SK-N-SH (cell line): ENCODE data around the gene SNTG2. TPM values are rescaled to one million over a fixed set of nuclear protein-coding genes. Genes with fewer than 3 reads are reported as not detected.

ENCODE experiments used
- CTCF ChIA-PET: fragments of 300-600, 350-600 bp; formaldehyde crosslinking; extraction: SDS; loops from one replicate; lab custom pipeline; 2021; lab: Yijun Ruan, JAX
- POLR2A ChIA-PET: fragments of 350-600 bp; sonication (Branson Sonifier 250); formaldehyde crosslinking; extraction: SDS; loops from one replicate; lab custom pipeline; 2020; ENCODE audit warnings: antibody characterized with exemption, inconsistent platforms; lab: Yijun Ruan, JAX
- DNase-seq: peaks from one replicate; pipeline ENCODE4 v3.0.0; 2012
- H2AFZ ChIP-seq: fragments of 200-600 bp; sonication (generic); 2 replicates; pipeline ENCODE4 v1.8.1; 2016; ENCODE audit warnings: antibody characterized with exemption, mild to moderate bottlenecking, low read depth
- H3F3A ChIP-seq: fragments of 200-600 bp; sonication (generic); replicated peaks from 2 replicates; pipeline ENCODE3; 2016; ENCODE audit warnings: antibody characterized with exemption, mild to moderate bottlenecking; ENCODE audit not compliant: insufficient read depth
- H3K27ac ChIP-seq, 2 experiments: fragments of 200-500 bp in 1 of 2; fragments of 200-600 bp in 1 of 2; sonication (Bioruptor generic) in 1 of 2; sonication (generic), shearing (Covaris generic) in 1 of 2; 2 replicates each; pipeline versions ENCODE4 v1.5.1 to v1.6.1; 2014 to 2016; ENCODE audit warnings: low read depth in 2 of 2, inconsistent platforms in 1 of 2, low read length in 1 of 2, mild to moderate bottlenecking in 1 of 2, mixed read lengths in 1 of 2
- H3K27me3 ChIP-seq: fragments of 200-600 bp; sonication (generic), shearing (Covaris generic); 2 replicates; pipeline ENCODE4 v1.6.1; 2016; ENCODE audit warnings: mixed run types; ENCODE audit not compliant: insufficient read depth
- H3K36me3 ChIP-seq, 2 experiments: fragments of 200-500 bp in 1 of 2; fragments of 200-600 bp in 1 of 2; sonication (Bioruptor generic) in 1 of 2; sonication (generic) in 1 of 2; replicated peaks in 1 of 2; 2 replicates each; pipeline versions ENCODE3 to v1.5.1; 2014 to 2016; ENCODE audit warnings: low read length in 1 of 2, mild to moderate bottlenecking in 1 of 2; ENCODE audit not compliant: insufficient read depth in 2 of 2, control insufficient read depth in 1 of 2
- H3K4me1 ChIP-seq, 2 experiments: fragments of 200-500 bp in 1 of 2; fragments of 200-600 bp in 1 of 2; sonication (Bioruptor generic) in 1 of 2; sonication (generic), shearing (Covaris generic) in 1 of 2; 2 replicates each; pipeline versions ENCODE4 v1.5.1 to v1.6.1; 2014 to 2016; ENCODE audit warnings: low read depth in 1 of 2, low read length in 1 of 2, mixed run types in 1 of 2; ENCODE audit not compliant: insufficient read depth in 2 of 2, control insufficient read depth in 1 of 2
- H3K4me2 ChIP-seq: fragments of 200-600 bp; sonication (generic), shearing (Covaris generic); 2 replicates; pipeline ENCODE4 v1.6.1; 2017; ENCODE audit warnings: mixed run types
- H3K4me3 ChIP-seq, 2 experiments: fragments of 200-500 bp in 1 of 2; fragments of 200-600 bp in 1 of 2; sonication (Bioruptor generic) in 1 of 2; sonication (generic), shearing (Covaris generic) in 1 of 2; 2 replicates each; pipeline versions ENCODE4 v1.5.1 to v1.8.1; 2014 to 2016; ENCODE audit warnings: low read depth in 2 of 2, inconsistent platforms in 1 of 2, low read length in 1 of 2, mild to moderate bottlenecking in 1 of 2, mixed read lengths in 1 of 2, moderate library complexity in 1 of 2
- H3K79me2 ChIP-seq: fragments of 200-600 bp; sonication (generic); 2 replicates; pipeline ENCODE4 v1.8.1; 2017; ENCODE audit warnings: mild to moderate bottlenecking; ENCODE audit not compliant: insufficient read depth
- H3K9ac ChIP-seq: fragments of 200-600 bp; sonication (generic); 2 replicates; pipeline ENCODE4 v1.6.1; 2017; ENCODE audit warnings: mixed run types
- H3K9me2 ChIP-seq: fragments of 200-600 bp; sonication (generic); 2 replicates; pipeline ENCODE4 v1.6.1; 2017; ENCODE audit warnings: mixed run types
- H3K9me3 ChIP-seq: fragments of 200-600 bp; sonication (generic); 2 replicates; pipeline ENCODE4 v1.6.1; 2017; ENCODE audit warnings: mixed run types, mild to moderate bottlenecking, moderate library complexity
- H4K20me1 ChIP-seq: fragments of 200-600 bp; sonication (generic); 2 replicates; pipeline ENCODE4 v1.6.1; 2017; ENCODE audit warnings: mild to moderate bottlenecking, mixed run types; ENCODE audit not compliant: insufficient read depth
- FOXJ3 ChIP-seq: sonication (generic); formaldehyde crosslinking; IDR thresholded peaks from 2 replicates; pipeline ENCODE4 v1.5.1; 2020; ENCODE audit warnings: mild to moderate bottlenecking, missing genetic modification reagents
- FOXM1 ChIP-seq: IDR thresholded peaks from 2 replicates; pipeline ENCODE4 v1.4.0; 2012; ENCODE audit warnings: low read depth, mild to moderate bottlenecking
- GABPA ChIP-seq: IDR thresholded peaks from 2 replicates; pipeline ENCODE4 v1.4.0; 2012; ENCODE audit warnings: low read depth, mild to moderate bottlenecking
- MXI1 ChIP-seq: IDR thresholded peaks from 2 replicates; pipeline ENCODE4 v1.6.1; 2012; ENCODE audit warnings: mild to moderate bottlenecking, low read depth, low read length, improper control_type of control experiment
- RCOR1 ChIP-seq: fragments of 150-350 bp; IDR thresholded peaks from 2 replicates; pipeline ENCODE4 v1.6.1; 2017; ENCODE audit warnings: antibody characterized with exemption, low read length
- TAF1 ChIP-seq: IDR thresholded peaks from 2 replicates; pipeline ENCODE4 v1.6.1; 2012; ENCODE audit warnings: low read depth, mild to moderate bottlenecking, low read length, moderate library complexity, borderline replicate concordance
- TCF12 ChIP-seq: IDR thresholded peaks from 2 replicates; pipeline ENCODE4 v1.4.0; 2012
- TEAD4 ChIP-seq: IDR thresholded peaks from 2 replicates; pipeline ENCODE4 v1.4.0; 2012; ENCODE audit warnings: mild to moderate bottlenecking, borderline replicate concordance; ENCODE audit not compliant: insufficient read depth
- YY1 ChIP-seq: IDR thresholded peaks from 2 replicates; pipeline ENCODE4 v1.4.0; 2012; ENCODE audit warnings: low read depth, mild to moderate bottlenecking
- WGBS: methylation state at CpG from one replicate; pipeline ENCODE4 v1.1.6; 2017; ENCODE audit warnings: low lambda C conversion rate; 5-methylcytosine and 5-hydroxymethylcytosine counted together
- polyA plus RNA-seq, 3 experiments: library from polyadenylated mRNA; depleted of rRNA; stranded (reverse); fragments of >200 nt; gene quantifications; 2 replicates each; pipeline ENCODE4 v1.2.3, GENCODE V29; 2012
- TF ChIP-seq, protein P1 (sequence below): IDR thresholded peaks from 2 replicates; pipeline ENCODE4 v1.4.0; 2012; ENCODE audit warnings: low read depth, borderline replicate concordance
- TF ChIP-seq, protein P2 (sequence below): IDR thresholded peaks from 2 replicates; pipeline ENCODE4 v1.6.1; 2012; ENCODE audit warnings: mild to moderate bottlenecking, low read depth, low read length, moderate library complexity
- TF ChIP-seq, protein P3 (sequence below): fragments of 200-600 bp; sonication (generic); IDR thresholded peaks from 2 replicates; pipeline ENCODE4 v1.6.1; 2017; ENCODE audit warnings: antibody characterized with exemption, mild to moderate bottlenecking, moderate library complexity
- TF ChIP-seq, protein P4 (sequence below): fragments of 150-350 bp; IDR thresholded peaks from 2 replicates; pipeline ENCODE4 v1.6.1; 2017; ENCODE audit warnings: antibody characterized with exemption, low read length, low read depth, borderline replicate concordance

The SNTG2 gene
- polyA plus RNA-seq, 1 of the 3 experiments (the other 2 are of a cell fraction): not detected

DNA sequence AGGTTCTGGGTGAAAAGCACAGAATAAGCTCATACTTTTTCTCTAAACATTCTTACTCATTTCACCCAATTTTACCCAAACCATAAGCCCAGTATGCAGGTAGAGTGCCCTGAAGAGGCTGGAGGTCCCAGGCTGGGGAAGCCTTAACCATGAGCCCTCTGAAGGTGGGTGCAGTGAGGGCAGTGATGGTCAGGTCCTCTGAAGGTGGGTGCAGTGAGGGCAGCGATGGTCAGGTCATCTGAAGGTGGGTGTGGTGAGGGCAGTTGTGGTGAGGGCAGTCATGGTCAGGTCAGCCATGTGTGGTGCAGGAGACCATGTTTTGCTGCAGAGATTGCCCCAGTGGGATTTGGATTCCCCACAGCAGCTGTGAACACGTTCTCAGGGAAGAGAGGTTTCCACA lies 148.8 kb downstream of the SNTG2 start:
- no peak overlapping the region for H3K9ac ChIP-seq
- H2AFZ ChIP-seq: no peak overlapping the region
- no peak overlapping the region for H3K4me3 ChIP-seq
- WGBS: 19% methylated on average over 2 of the region's 2 CpGs
- H3K9me3 ChIP-seq: 0 out of 2 replicates have a peak, but pooled peaks cover 4% of the 10 kb centered on the region
- H3K4me1 ChIP-seq: peaks cover 0 to 3% of the 10 kb centered on the region in 2 experiments; a peak in 1 of 4 replicates
- no peak overlapping the region for H3K4me2 ChIP-seq
- no peaks in the 10 kb centered on the region for H4K20me1 ChIP-seq
- no peaks in the 10 kb centered on the region for H3K27me3 ChIP-seq
- H3K79me2 ChIP-seq: no peaks in the 10 kb centered on the region
- no peak for TF ChIP-seq MXI1
- TF ChIP-seq TAF1: no peak
- no peak for TF ChIP-seq GABPA
- TF ChIP-seq FOXJ3 (CRISPR knock-in tag): no peak
- TF ChIP-seq TCF12: no peak
- TF ChIP-seq YY1: no peak
- TF ChIP-seq FOXM1: no peak
- TF ChIP-seq, protein P1, sequence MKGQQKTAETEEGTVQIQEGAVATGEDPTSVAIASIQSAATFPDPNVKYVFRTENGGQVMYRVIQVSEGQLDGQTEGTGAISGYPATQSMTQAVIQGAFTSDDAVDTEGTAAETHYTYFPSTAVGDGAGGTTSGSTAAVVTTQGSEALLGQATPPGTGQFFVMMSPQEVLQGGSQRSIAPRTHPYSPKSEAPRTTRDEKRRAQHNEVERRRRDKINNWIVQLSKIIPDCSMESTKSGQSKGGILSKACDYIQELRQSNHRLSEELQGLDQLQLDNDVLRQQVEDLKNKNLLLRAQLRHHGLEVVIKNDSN: no peak
- DNase-seq: no peak
- CTCF ChIA-PET: interaction anchor here (2.5 kb wide), 1 partner anchor 41 kb away, joined by 12 read pairs; no protein-coding TSS in a partner anchor
- POLR2A ChIA-PET: no interaction called here
- no peaks in the 10 kb centered on the region for H3K36me3 ChIP-seq
- no peaks in the 10 kb centered on the region for H3K9me2 ChIP-seq
- no peak overlapping the region for H3K27ac ChIP-seq
- no peaks in the 10 kb centered on the region for H3F3A ChIP-seq

DNA sequence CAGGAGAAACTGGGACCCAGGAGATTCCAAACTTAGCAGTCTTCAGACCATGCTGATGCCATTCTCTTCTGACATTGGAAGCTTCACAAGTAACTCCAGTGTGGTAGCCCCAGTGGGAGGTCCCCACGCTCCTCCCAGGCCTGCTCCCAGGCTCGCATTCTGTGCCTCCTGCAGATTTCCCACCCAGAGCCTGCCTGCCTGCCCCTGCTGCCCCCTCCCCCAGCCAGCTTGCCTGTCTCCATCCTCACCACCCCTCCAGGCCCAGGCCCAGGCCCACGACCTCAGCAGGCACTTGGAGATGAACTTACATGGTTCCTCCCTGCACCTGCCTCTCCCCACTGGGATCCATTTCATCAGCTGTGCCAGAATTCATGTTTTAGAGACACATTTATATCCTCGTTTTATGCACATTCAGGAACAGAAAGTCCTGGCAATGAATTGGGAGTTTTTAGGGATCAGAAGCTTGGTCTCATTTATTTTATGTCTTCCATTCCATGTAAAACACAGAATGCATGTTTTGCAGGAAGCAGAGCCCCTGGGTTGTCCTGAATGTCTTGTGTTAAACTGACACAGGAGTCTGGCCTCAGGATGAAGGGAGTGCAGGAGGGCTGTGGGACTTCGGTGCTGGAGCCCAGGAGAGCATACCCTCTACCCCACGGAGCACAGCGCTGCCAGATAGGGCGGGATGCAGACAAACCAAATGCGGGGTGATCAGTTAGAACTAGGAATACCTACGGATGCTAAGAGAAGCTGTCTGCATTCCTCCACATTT lies 150.5 kb downstream of the SNTG2 start:
- WGBS: 39% methylated on average over 9 of the region's 10 CpGs
- H3F3A ChIP-seq: no peaks in the 10 kb centered on the region
- H3K9ac ChIP-seq: no peak overlapping the region
- H3K9me3 ChIP-seq: no peaks in the 10 kb centered on the region
- no peak overlapping the region for H3K4me2 ChIP-seq
- DNase-seq: no peak
- POLR2A ChIA-PET: no interaction called here
- no peaks in the 10 kb centered on the region for H4K20me1 ChIP-seq
- H3K9me2 ChIP-seq: no peaks in the 10 kb centered on the region
- no peaks in the 10 kb centered on the region for H3K27me3 ChIP-seq
- no peak overlapping the region for H3K4me3 ChIP-seq
- CTCF ChIA-PET: interaction anchor here (0.8 to 2.4 kb wide), 4 partner anchors 10 to 39 kb away, joined by 3 to 12 read pairs (median 3); no protein-coding TSS in a partner anchor
- TF ChIP-seq, protein P2, sequence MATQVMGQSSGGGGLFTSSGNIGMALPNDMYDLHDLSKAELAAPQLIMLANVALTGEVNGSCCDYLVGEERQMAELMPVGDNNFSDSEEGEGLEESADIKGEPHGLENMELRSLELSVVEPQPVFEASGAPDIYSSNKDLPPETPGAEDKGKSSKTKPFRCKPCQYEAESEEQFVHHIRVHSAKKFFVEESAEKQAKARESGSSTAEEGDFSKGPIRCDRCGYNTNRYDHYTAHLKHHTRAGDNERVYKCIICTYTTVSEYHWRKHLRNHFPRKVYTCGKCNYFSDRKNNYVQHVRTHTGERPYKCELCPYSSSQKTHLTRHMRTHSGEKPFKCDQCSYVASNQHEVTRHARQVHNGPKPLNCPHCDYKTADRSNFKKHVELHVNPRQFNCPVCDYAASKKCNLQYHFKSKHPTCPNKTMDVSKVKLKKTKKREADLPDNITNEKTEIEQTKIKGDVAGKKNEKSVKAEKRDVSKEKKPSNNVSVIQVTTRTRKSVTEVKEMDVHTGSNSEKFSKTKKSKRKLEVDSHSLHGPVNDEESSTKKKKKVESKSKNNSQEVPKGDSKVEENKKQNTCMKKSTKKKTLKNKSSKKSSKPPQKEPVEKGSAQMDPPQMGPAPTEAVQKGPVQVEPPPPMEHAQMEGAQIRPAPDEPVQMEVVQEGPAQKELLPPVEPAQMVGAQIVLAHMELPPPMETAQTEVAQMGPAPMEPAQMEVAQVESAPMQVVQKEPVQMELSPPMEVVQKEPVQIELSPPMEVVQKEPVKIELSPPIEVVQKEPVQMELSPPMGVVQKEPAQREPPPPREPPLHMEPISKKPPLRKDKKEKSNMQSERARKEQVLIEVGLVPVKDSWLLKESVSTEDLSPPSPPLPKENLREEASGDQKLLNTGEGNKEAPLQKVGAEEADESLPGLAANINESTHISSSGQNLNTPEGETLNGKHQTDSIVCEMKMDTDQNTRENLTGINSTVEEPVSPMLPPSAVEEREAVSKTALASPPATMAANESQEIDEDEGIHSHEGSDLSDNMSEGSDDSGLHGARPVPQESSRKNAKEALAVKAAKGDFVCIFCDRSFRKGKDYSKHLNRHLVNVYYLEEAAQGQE: no peak
- TF ChIP-seq, protein P3, sequence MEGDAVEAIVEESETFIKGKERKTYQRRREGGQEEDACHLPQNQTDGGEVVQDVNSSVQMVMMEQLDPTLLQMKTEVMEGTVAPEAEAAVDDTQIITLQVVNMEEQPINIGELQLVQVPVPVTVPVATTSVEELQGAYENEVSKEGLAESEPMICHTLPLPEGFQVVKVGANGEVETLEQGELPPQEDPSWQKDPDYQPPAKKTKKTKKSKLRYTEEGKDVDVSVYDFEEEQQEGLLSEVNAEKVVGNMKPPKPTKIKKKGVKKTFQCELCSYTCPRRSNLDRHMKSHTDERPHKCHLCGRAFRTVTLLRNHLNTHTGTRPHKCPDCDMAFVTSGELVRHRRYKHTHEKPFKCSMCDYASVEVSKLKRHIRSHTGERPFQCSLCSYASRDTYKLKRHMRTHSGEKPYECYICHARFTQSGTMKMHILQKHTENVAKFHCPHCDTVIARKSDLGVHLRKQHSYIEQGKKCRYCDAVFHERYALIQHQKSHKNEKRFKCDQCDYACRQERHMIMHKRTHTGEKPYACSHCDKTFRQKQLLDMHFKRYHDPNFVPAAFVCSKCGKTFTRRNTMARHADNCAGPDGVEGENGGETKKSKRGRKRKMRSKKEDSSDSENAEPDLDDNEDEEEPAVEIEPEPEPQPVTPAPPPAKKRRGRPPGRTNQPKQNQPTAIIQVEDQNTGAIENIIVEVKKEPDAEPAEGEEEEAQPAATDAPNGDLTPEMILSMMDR: no peak
- TF ChIP-seq GABPA (no peak), RCOR1 (no peak), TEAD4 (no peak)
- TF ChIP-seq, protein P4, sequence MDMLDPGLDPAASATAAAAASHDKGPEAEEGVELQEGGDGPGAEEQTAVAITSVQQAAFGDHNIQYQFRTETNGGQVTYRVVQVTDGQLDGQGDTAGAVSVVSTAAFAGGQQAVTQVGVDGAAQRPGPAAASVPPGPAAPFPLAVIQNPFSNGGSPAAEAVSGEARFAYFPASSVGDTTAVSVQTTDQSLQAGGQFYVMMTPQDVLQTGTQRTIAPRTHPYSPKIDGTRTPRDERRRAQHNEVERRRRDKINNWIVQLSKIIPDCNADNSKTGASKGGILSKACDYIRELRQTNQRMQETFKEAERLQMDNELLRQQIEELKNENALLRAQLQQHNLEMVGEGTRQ: no peak
- TF ChIP-seq, all 33 proteins: peak for 0
- Histone ChIP-seq H3K27ac (no peak overlapping the region), H3K36me3 (no peaks in the 10 kb centered on the region), H3K4me1 (peaks cover 0 to 3% of the 10 kb centered on the region in 2 experiments; a peak in 1 of 4 replicates), H3K79me2 (no peaks in the 10 kb centered on the region), H2AFZ (no peak overlapping the region)
